Central memory CD4-positive, alpha-beta T cell (primary cell): ENCODE results near the gene RNF141.

Source experiments
- DNase-seq: peaks from one replicate; pipeline ENCODE4 v3.0.0; 2022

RNF141 gene

DNA sequence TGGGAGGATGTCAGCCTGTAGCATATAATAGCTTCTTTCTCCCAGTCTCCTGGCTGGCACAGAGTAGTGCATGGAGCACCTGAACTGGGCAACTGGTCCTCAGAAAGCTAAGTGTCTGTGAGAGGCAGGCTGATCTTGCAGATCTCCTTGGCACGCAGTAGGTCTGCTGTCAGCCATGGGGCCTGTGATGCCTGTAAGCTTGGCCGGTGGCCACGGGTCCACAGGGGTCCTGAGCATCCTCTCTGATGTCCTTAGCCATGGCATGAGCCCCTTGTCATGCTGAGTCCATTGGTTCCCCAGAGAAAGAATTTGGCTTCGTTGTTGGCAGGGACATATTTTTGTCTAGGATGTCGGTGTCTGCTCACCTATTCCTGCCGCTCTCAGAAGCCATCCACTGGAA is 61.0 kb downstream of the RNF141 start:
- DNase-seq: no peak

DNA sequence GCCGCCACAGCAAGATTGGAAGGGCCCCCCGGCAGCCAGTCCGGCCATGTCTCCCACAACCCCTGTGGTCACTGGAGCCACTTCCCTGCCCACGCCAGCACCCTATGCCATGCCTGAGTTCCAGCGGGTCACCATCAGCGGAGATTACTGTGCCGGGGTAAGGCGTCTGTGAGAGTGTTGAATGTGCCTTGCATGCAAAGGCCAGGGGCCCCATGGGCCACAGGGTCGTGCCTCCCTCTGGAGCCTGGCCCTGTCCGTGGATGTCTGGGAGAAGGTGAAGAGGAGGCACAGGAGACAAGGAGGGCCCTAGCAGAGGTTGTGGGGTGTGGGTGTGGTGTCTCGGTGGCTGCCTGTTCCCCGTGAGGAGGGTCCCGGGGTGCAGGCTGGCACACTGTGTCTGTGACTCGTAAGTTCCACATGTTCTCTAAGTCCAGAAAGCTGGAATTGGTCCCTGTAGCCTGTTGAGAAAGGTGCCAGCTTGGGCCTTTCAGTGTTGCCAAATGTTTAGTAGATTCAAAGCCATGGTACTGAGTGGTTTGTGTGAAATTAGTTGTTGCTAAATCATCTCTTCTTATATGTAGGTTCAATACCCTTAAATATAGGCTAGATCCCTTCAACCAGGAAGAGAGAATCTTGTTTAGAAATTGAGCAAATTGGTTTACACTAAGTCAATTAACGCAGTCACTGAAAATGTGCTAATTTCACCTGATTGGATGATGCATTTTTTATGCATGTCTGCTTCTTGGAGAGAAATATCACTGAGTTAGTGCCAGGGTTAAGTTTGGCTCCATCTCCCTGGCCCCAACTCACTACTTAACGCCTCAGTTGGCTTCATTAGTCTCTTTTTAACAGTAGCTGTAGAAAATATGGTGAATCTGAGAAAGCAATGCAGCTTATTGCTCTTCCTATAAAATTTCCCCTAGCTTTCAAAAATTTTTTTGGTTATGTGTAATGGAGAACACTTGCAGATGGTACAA is 62.1 kb downstream of the RNF141 start:
- DNase-seq: no peak

DNA sequence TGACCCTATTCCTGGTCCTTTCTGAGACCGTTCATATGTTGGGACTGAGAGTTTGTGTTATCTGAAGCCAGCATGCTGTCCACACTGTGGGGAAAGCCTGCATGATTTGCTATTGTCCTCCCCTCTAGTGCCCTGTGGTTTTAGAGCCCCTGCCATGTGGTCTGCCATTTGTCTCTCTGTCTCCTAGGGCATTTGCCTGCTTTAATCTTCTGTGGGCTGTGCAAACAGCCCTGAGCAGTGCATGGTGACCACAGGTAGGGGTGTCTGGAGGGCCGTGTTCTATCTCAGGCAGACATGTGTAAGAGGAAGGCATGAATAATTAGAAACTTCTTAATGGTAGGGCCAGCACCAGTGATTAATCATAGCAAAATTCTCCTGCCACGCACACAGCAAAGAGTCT is 62.9 kb downstream of the RNF141 start:
- no peak for DNase-seq

DNA sequence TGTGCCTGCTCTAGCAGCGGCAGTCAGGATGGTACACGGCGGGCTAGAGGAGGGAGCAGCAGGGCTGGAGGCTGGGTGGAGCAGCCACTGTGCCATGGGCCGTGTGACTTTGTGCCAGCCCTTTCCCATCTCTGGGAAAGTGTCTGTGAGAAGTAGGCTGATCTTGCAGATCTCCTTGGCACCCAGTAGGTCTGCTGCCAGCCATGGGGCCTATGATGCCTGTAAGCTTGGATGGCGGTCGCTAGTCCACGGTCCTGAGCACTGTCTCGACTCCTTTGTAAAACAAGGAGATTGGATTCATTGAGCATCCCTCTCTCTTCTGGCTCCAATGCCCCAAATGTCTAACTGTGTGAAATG is 63.3 kb downstream of the RNF141 start:
- DNase-seq: no peak

DNA sequence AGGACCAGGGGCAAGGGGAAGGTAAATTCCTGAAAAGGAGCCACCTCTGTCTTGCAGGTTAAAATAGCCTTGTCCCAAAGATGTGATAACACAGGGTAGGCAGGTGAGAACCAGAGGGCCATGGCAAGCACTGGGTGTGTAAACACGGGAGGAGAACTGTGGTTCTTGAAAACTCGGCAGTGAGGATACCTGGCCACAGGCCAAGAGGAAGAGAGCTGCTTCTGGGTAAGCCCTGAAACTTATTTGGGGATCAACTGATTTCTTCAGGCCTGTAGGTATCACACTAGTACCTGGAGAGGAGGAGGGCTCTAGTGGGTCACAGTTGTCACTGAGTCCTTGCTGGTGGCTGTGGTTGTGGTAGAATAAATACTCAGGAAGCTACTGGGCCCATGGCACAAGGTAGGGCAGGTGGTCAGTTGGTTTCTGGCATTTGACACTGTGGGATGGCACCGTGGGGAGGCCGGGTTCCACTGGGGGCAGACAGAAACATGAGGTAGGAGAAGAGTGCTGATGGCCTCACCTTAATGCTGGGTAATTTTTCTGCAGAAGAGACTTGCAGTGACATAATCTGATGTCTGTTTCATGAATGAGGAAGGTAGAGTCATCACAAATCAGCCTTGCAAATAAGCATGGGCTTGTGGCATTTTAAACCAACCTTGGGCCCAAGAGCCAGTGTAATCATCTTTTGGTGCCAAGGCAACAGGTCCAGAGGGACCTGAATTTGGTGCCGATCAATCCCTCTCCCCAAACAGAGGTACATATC is 63.9 kb downstream of the RNF141 start:
- no peak for DNase-seq

DNA sequence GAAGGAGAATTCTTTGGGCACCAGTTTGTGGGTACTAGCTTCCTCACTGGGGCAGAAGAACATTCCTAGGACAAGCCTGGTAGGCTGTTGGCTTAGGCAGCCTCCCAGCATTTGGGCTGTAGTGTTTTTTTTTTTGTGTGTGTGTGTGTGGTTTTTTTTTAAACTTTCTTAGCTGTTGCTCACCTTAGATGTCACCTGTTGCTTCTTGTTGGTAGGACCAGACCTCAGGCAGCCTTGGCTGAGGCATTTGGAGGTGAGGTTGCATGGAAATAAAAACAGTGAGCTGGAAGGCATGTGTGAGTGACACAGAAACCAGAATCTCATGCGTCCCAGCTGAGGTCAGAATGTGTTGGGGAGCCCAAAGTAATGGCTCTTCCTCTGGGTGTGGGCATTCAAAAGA is 64.6 kb downstream of the RNF141 start:
- no peak for DNase-seq

DNA sequence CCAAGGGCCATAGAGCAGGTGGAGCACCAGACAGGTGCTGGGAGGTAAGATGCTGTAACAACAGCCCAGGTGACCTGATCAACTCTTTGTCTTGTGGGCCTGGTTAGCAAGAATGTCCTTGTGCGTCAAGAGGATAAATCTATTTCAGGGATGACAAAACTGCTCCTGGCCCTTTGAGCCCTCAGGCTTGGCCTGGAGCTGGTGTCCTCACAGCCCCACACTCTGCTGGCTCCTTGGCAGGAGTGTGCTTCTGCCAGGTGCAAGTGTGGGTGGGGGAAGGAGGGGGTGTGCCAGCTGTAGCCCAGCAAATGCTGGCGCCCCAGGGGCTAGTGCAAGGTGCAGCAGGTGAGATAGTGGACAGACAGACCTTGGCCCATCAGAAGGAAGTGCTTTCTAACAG is 66.4 kb downstream of the RNF141 start:
- DNase-seq: no peak

DNA sequence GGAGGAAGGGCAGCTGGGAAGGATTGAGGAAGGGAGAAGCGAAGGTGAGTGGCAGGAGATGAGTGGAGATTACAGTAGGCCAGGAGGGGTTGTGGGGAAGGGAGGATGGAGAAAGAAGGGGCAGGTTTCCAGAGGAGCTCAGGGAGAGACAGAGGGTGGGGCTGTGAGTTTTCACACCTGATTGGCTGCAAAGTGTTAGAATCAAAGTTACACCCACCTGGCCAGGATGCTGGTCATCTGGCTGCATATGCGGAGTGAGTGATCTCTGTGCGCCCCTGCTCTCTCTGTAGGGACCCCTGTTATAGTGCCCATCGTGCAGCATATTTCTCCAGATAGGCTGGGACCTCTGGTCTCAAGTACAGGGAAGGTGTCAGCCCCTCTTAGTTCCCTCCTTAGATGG is 67.6 kb downstream of the RNF141 start:
- DNase-seq: no peak

DNA sequence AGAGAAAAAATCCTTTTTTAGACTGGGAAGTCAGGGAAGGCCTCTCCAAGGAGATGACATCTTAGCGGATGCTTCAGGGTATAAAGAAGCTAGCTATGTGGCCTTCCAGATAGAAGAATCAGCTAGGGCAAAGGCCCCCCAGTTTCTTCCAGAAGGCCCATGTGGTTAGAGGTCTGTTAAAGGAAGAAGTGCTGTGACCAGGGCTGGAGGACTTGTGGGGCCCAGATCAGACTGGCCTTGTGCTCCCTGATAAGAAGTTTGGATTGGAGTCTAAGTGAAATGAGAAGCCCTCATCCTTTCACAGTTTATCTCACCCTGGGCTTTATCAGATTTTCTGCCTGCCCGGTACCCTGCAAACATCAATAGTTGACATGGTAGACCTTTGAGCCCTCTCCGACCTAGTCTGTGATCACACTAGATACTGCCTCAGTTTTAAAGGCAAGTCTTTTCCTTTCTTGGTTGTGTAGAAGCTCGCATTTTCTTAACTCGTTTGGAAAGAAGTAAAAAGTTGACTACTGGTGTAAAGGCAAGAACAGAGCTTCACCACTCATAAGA is 78.2 kb downstream of the RNF141 start:
- no peak for DNase-seq
